Measurements from ENCODE around the gene TEX51.

- TF ChIP-seq, protein P1, sequence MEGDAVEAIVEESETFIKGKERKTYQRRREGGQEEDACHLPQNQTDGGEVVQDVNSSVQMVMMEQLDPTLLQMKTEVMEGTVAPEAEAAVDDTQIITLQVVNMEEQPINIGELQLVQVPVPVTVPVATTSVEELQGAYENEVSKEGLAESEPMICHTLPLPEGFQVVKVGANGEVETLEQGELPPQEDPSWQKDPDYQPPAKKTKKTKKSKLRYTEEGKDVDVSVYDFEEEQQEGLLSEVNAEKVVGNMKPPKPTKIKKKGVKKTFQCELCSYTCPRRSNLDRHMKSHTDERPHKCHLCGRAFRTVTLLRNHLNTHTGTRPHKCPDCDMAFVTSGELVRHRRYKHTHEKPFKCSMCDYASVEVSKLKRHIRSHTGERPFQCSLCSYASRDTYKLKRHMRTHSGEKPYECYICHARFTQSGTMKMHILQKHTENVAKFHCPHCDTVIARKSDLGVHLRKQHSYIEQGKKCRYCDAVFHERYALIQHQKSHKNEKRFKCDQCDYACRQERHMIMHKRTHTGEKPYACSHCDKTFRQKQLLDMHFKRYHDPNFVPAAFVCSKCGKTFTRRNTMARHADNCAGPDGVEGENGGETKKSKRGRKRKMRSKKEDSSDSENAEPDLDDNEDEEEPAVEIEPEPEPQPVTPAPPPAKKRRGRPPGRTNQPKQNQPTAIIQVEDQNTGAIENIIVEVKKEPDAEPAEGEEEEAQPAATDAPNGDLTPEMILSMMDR (IDR thresholded peaks at IDR 0.05; ENCODE audit: extremely low read depth in 1 of 2, insufficient read depth in 1 of 2, low read depth in 1 of 2, low read length in 2 of 2) = no peak
- TF ChIP-seq EZH2 (IDR thresholded peaks at IDR 0.05; ENCODE audit: borderline replicate concordance, low read depth, low read length, severe bottlenecking) (no peak), GATA2 (IDR thresholded peaks at IDR 0.05; ENCODE audit: insufficient read depth, insufficient read length, low read depth, low read length) (no peak), POLR2AphosphoS5 (IDR thresholded peaks at IDR 0.05; ENCODE audit: insufficient read depth, low read depth, low read length) (no peak)
These were observed 5.1 kb upstream of the TEX51 start for GRCh38 chr2:126893606-126894005.

Data from endothelial cell of umbilical vein (primary cell).